CD4-positive, alpha-beta T cell (primary cell): ENCODE results near the gene AHNAK2. TPM values are rescaled to one million over a fixed set of nuclear protein-coding genes. Genes with fewer than 3 reads are reported as not detected.
"Not testable (repeated sequence)": the region's sequence is repeated elsewhere in the genome, so short reads cannot be mapped to it uniquely, and the experiment has no call there.

ENCODE experiments used
- ATAC-seq: fragments of 200-7000 bp; cut with Tn5 transposase; one replicate; pipeline ENCODE4 v1.10.0; 2022; ENCODE audit warnings: mild to moderate bottlenecking; ENCODE audit not compliant: poor library complexity
- CTCF ChIA-PET: fragments of 350-600 bp; sonication (Branson Sonifier 250); formaldehyde crosslinking; loops from one replicate; lab custom pipeline; 2021; ENCODE audit warnings: antibody characterized with exemption, inconsistent platforms; lab: Charles Lee
- POLR2A ChIA-PET: fragments of 350-600 bp; sonication (Branson Sonifier 250); formaldehyde crosslinking; loops from one replicate; lab custom pipeline; 2021; ENCODE audit warnings: antibody characterized with exemption, inconsistent platforms; lab: Charles Lee
- DNase-seq, 14 experiments: peaks; one replicate each; pipeline ENCODE4 v3.0.0-alpha.2; 2013 to 2020; ENCODE audit warnings: mixed read lengths in 2 of 14
- H3K27ac ChIP-seq, 2 donors: one replicate each; pipeline versions ENCODE4 v1.5.1 to v1.7.0; 2013; ENCODE audit warnings: low read length in 2 of 2, low read depth in 1 of 2, mild to moderate bottlenecking in 1 of 2
- H3K27me3 ChIP-seq, 2 experiments: 1 replicate in 1 of 2; 2 replicates in 1 of 2; pipeline versions ENCODE4 v1.6.1 to v1.7.0; 2013; ENCODE audit warnings: low read length in 2 of 2, control low read depth in 1 of 2, mild to moderate bottlenecking in 1 of 2, moderate library complexity in 1 of 2; ENCODE audit not compliant: insufficient read depth in 2 of 2, control insufficient read depth in 1 of 2
- H3K36me3 ChIP-seq: one replicate; pipeline ENCODE4 v1.6.1; 2013; ENCODE audit warnings: low read length, control low read depth; ENCODE audit not compliant: insufficient read depth
- H3K4me1 ChIP-seq: one replicate; pipeline ENCODE4 v1.6.1; 2013; ENCODE audit warnings: low read length, control low read depth; ENCODE audit not compliant: insufficient read depth
- H3K4me3 ChIP-seq: one replicate; pipeline ENCODE4 v1.5.1; 2013; ENCODE audit warnings: mild to moderate bottlenecking, low read length, moderate library complexity
- H3K9me3 ChIP-seq, 2 experiments: 1 replicate in 1 of 2; 2 replicates in 1 of 2; pipeline versions ENCODE4 v1.6.1 to v1.7.0; 2013; ENCODE audit warnings: low read length in 2 of 2, mild to moderate bottlenecking in 2 of 2, control low read depth in 1 of 2, moderate library complexity in 1 of 2; ENCODE audit not compliant: control insufficient read depth in 1 of 2, insufficient read depth in 1 of 2
- H3K27ac Mint-ChIP-seq: one replicate; pipeline ENCODE4 v1.8.0; 2020; ENCODE audit warnings: mixed read lengths
- H3K27me3 Mint-ChIP-seq: one replicate; pipeline ENCODE4 v1.8.0; 2021; ENCODE audit warnings: mixed read lengths
- H3K36me3 Mint-ChIP-seq: one replicate; pipeline ENCODE4 v1.8.0; 2021; ENCODE audit warnings: low read depth, mixed read lengths
- H3K4me1 Mint-ChIP-seq: one replicate; pipeline ENCODE4 v1.8.0; 2021; ENCODE audit warnings: low read depth, mixed read lengths
- H3K4me3 Mint-ChIP-seq: one replicate; pipeline ENCODE4 v1.8.0; 2020; ENCODE audit warnings: mild to moderate bottlenecking, mixed read lengths
- H3K9me3 Mint-ChIP-seq: one replicate; pipeline ENCODE4 v1.8.0; 2020; ENCODE audit warnings: mixed read lengths
- intact Hi-C, 2 experiments: fragments of 100-400 bp; cut with DNase I in 1 of 2; cut with micrococcal nuclease in 1 of 2; formaldehyde crosslinking; loops; one replicate each; pipeline versions ENCODE4 v1.15.1 to v1.9.0; 2023 to 2025; cut with DNase I, micrococcal nuclease
- total RNA-seq, 174 experiments: library from RNA in 2 of 174; stranded (reverse) in 2 of 174; gene quantifications; one replicate each; pipeline ENCODE4 v1.2.3 and lab custom pipeline; 2021 to 2026
- TF ChIP-seq, protein P1 (sequence below): fragments of 200-600 bp; IDR thresholded peaks from one replicate; pipeline ENCODE4 v1.8.0; 2022; ENCODE audit warnings: antibody characterized with exemption, mild to moderate bottlenecking

AHNAK2 gene
- total RNA-seq, 2 experiments from 2014 or later: 0.05 TPM; not detected in 1

DNA sequence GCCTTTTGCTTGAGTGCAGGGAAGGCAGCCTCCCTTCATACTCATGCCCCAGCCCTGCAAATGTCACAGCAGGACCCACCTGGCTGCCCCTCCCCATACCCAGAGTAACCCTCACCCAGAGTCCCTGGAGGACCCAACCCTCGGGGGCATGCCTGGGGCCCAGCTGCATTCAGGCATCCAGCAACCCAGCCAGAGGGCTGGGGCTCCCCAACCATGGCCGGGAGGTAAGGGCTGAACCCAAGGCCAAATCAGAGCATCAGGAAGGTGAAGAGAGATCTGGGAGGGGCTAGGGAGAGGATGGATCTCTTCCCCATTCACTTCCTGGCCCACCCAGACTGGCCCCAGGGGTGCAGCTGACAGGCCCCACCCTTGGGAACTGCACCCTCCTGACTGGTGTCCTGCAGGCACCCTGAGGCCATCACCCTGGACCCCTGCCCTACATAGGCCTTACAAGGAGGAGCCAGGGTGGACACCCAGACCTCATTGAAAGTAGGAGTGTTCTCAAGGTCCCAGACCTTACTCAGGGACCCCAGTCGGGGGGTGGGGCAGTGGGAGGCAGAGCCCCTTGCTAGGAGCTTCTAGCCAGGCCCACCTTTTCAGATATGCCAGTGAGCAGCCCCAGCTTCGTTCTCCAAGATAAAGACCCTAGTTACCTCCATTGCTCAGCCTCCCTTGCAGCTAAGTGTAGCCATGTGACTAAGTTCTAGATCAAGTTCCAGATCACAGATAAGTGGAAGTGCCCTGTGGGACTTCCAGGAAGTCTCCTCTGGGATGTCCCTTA is 54.3 kb downstream of the AHNAK2 start:
- POLR2A ChIA-PET: no interaction called here
- intact Hi-C loops: no loop called here
- Histone ChIP-seq H3K27me3 (peaks cover 0 to 7% of the 10 kb centered on the region in 2 experiments), H3K36me3 (no peaks in the 10 kb centered on the region), H3K4me3 (no peak overlapping the region), H3K4me1 (peaks cover 6% of the 10 kb centered on the region), H3K9me3 (peaks cover 0 to 18% of the 10 kb centered on the region in 2 experiments), H3K27ac (no peak overlapping the region)
- no peak overlapping the region for H3K4me3 Mint-ChIP-seq
- ATAC-seq: no peak
- no peaks in the 10 kb centered on the region for H3K36me3 Mint-ChIP-seq
- CTCF ChIA-PET: no interaction called here
- H3K4me1 Mint-ChIP-seq: no peaks in the 10 kb centered on the region
- no peak overlapping the region for H3K27ac Mint-ChIP-seq
- peaks cover 7% of the 10 kb centered on the region for H3K27me3 Mint-ChIP-seq
- DNase-seq: peak in 1 of 14 experiments; percentile 4
- TF ChIP-seq, protein P1, sequence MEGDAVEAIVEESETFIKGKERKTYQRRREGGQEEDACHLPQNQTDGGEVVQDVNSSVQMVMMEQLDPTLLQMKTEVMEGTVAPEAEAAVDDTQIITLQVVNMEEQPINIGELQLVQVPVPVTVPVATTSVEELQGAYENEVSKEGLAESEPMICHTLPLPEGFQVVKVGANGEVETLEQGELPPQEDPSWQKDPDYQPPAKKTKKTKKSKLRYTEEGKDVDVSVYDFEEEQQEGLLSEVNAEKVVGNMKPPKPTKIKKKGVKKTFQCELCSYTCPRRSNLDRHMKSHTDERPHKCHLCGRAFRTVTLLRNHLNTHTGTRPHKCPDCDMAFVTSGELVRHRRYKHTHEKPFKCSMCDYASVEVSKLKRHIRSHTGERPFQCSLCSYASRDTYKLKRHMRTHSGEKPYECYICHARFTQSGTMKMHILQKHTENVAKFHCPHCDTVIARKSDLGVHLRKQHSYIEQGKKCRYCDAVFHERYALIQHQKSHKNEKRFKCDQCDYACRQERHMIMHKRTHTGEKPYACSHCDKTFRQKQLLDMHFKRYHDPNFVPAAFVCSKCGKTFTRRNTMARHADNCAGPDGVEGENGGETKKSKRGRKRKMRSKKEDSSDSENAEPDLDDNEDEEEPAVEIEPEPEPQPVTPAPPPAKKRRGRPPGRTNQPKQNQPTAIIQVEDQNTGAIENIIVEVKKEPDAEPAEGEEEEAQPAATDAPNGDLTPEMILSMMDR: no peak
- no peaks in the 10 kb centered on the region for H3K9me3 Mint-ChIP-seq

DNA sequence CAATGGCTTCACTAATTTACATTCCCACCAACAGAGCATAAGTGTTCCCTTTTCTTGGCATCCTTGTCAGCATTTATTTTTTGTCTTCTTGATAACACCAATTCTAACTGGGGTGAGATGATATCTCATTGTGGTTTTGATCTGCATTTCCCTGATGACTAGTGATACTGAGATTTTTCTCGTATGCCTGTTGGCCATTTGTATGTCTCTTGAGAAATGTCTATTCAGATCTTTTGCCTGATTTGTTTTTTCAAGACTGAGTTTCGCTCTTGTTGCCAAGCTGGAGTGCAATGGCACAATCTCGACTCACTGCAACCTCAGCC is 58.2 kb downstream of the AHNAK2 start:
- DNase-seq (no peak), ATAC-seq (no peak)
- Histone ChIP-seq H3K36me3 (no peaks in the 10 kb centered on the region), H3K27me3 (no peaks in the 10 kb centered on the region), H3K4me1 (no peaks in the 10 kb centered on the region), H3K4me3 (no peak overlapping the region), H3K9me3 (peaks cover 0 to 15% of the 10 kb centered on the region in 2 experiments), H3K27ac (no peak overlapping the region)
- Mint-ChIP-seq H3K27ac (no peak overlapping the region), H3K4me3 (no peak overlapping the region), H3K36me3 (no peaks in the 10 kb centered on the region), H3K9me3 (no peaks in the 10 kb centered on the region), H3K27me3 (peaks cover 7% of the 10 kb centered on the region), H3K4me1 (no peaks in the 10 kb centered on the region)
- TF ChIP-seq, protein P1: no peak
- CTCF ChIA-PET: no interaction called here
- POLR2A ChIA-PET: no interaction called here
- intact Hi-C loops: no loop called here

DNA sequence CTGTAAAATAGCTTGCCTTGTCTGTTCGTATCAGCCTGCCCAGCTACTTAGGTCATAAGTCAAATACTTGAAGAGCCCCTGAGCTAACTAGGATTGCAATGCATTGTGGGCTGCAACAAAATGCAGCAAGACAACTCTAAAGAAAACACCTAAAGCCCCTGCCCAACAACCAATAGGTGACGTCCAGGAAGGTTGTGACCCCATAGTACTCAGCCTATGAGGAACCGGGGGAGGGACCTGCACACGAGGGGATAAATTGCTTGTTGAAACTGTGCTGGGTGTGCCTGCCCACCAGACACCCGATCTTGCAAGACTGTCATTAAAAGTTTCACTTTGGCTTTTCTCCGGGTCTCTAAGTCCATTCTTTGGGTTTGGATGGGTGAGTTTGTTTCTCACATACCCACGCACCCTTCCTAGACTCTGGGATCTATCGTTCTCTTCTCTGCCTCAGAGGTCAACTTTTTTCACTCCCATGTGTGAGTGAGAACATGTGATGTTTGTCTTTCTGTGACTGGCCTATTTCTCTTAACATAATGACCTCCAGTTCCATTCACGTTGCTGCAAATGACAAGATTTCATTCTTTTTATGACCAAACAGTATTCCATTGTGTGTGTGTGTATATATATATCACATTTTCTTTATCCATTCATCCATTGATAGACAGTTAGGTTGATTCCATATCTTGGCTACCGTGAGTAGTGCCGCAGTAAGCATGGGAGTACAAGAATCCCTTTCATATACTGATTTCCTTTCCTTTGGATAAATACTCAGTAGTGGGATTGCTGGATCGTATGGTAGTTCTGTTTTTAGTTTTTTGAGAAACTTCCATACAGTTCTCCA is 58.8 kb downstream of the AHNAK2 start:
- H3K4me1 Mint-ChIP-seq, H3K9me3 Mint-ChIP-seq, POLR2A ChIA-PET, H3K27ac Mint-ChIP-seq, intact Hi-C loops, H3K9me3 ChIP-seq, H3K27me3 Mint-ChIP-seq, H3K36me3 Mint-ChIP-seq, DNase-seq, ATAC-seq, H3K4me3 Mint-ChIP-seq, CTCF ChIA-PET, H3K27ac ChIP-seq, H3K27me3 ChIP-seq, H3K4me1 ChIP-seq, H3K36me3 ChIP-seq, H3K4me3 ChIP-seq: not testable (repeated sequence)
